HEK293 (cell line): Measurements from ENCODE around the gene ATP6V0C.
A peak's percentile ranks its signal among the peaks of the same experiment; 100 is the strongest.

Experiments used
- EGR2 ChIP-seq: fragments of 450-650 bp; formaldehyde crosslinking; IDR thresholded peaks from 2 replicates; pipeline ENCODE4 v1.5.1; 2016; ENCODE audit warnings: low read depth, missing biosample characterization, missing genetic modification characterization
- KLF10 ChIP-seq: fragments of 450-650 bp; IDR thresholded peaks from 2 replicates; pipeline ENCODE4 v1.5.1; 2018; ENCODE audit warnings: missing biosample characterization, mild to moderate bottlenecking, missing genetic modification characterization
- KLF17 ChIP-seq: fragments of 450-650 bp; formaldehyde crosslinking; IDR thresholded peaks from 2 replicates; pipeline ENCODE4 v1.5.1; 2016; ENCODE audit warnings: missing biosample characterization, missing genetic modification characterization
- KLF9 ChIP-seq: fragments of 450-650 bp; formaldehyde crosslinking; IDR thresholded peaks from 2 replicates; pipeline ENCODE4 v1.5.1; 2016; ENCODE audit warnings: missing biosample characterization, missing genetic modification characterization, low read depth
- PRDM10 ChIP-seq: fragments of 450-650 bp; formaldehyde crosslinking; IDR thresholded peaks from 2 replicates; pipeline ENCODE4 v1.5.1; 2016; ENCODE audit warnings: missing biosample characterization, missing genetic modification characterization
- REST ChIP-seq: fragments of 450-650 bp; formaldehyde crosslinking; IDR thresholded peaks from 2 replicates; pipeline ENCODE4 v1.5.1; 2016; ENCODE audit warnings: missing biosample characterization, missing genetic modification characterization
- SP3 ChIP-seq: fragments of 450-650 bp; formaldehyde crosslinking; IDR thresholded peaks from 2 replicates; pipeline ENCODE4 v1.5.1; 2016; ENCODE audit warnings: missing biosample characterization, missing genetic modification characterization
- SP7 ChIP-seq: fragments of 450-650 bp; formaldehyde crosslinking; IDR thresholded peaks from 2 replicates; pipeline ENCODE4 v1.5.1; 2016; ENCODE audit warnings: missing biosample characterization, missing genetic modification characterization
- YY1 ChIP-seq: fragments of 450-650 bp; formaldehyde crosslinking; IDR thresholded peaks from 2 replicates; pipeline ENCODE4 v1.5.1; 2018; ENCODE audit warnings: missing biosample characterization, missing genetic modification characterization
- ZBTB20 ChIP-seq: fragments of 450-650 bp; formaldehyde crosslinking; IDR thresholded peaks from 2 replicates; pipeline ENCODE4 v1.5.1; 2016; ENCODE audit warnings: missing biosample characterization, missing genetic modification characterization
- ZBTB21 ChIP-seq: fragments of 450-650 bp; formaldehyde crosslinking; IDR thresholded peaks from 2 replicates; pipeline ENCODE4 v1.5.1; 2017; ENCODE audit warnings: missing biosample characterization, missing genetic modification characterization
- ZBTB49 ChIP-seq: fragments of 450-650 bp; formaldehyde crosslinking; IDR thresholded peaks from 2 replicates; pipeline ENCODE4 v1.5.1; 2016; ENCODE audit warnings: missing biosample characterization, missing genetic modification characterization, low read depth
- ZEB2 ChIP-seq: fragments of 450-650 bp; formaldehyde crosslinking; IDR thresholded peaks from 2 replicates; pipeline ENCODE4 v1.5.1; 2016; ENCODE audit warnings: missing biosample characterization, missing genetic modification characterization
- ZFP3 ChIP-seq: fragments of 450-650 bp; formaldehyde crosslinking; IDR thresholded peaks from 2 replicates; pipeline ENCODE4 v1.5.1; 2016; ENCODE audit warnings: low read depth, missing biosample characterization, missing genetic modification characterization
- ZIC2 ChIP-seq: fragments of 450-650 bp; formaldehyde crosslinking; IDR thresholded peaks from 2 replicates; pipeline ENCODE4 v1.5.1; 2016; ENCODE audit warnings: missing biosample characterization, missing genetic modification characterization
- ZNF19 ChIP-seq: fragments of 450-650 bp; formaldehyde crosslinking; IDR thresholded peaks from 2 replicates; pipeline ENCODE4; 2016; ENCODE audit warnings: missing biosample characterization, missing genetic modification characterization, low read depth
- ZNF26 ChIP-seq: fragments of 450-650 bp; formaldehyde crosslinking; IDR thresholded peaks from 2 replicates; pipeline ENCODE4 v1.5.1; 2016; ENCODE audit warnings: missing biosample characterization, missing genetic modification characterization
- ZNF302 ChIP-seq: fragments of 450-650 bp; formaldehyde crosslinking; IDR thresholded peaks from 2 replicates; pipeline ENCODE4 v1.5.1; 2016; ENCODE audit warnings: missing biosample characterization, missing genetic modification characterization, low read depth
- ZNF394 ChIP-seq: fragments of 450-650 bp; formaldehyde crosslinking; IDR thresholded peaks from 2 replicates; pipeline ENCODE4 v1.5.1; 2016; ENCODE audit warnings: missing biosample characterization, missing genetic modification characterization, mild to moderate bottlenecking, moderate library complexity, borderline replicate concordance
- ZNF423 ChIP-seq: fragments of 450-650 bp; formaldehyde crosslinking; IDR thresholded peaks from 2 replicates; pipeline ENCODE4 v1.5.1; 2016; ENCODE audit warnings: missing biosample characterization, missing genetic modification characterization
- ZNF561 ChIP-seq: fragments of 450-650 bp; IDR thresholded peaks from 2 replicates; pipeline ENCODE4 v1.5.1; 2018; ENCODE audit warnings: missing biosample characterization, missing genetic modification characterization, borderline replicate concordance
- ZNF658 ChIP-seq: fragments of 450-650 bp; formaldehyde crosslinking; IDR thresholded peaks from 2 replicates; pipeline ENCODE4; 2016; ENCODE audit warnings: missing biosample characterization, missing genetic modification characterization
- ZNF660 ChIP-seq: fragments of 450-650 bp; IDR thresholded peaks from 2 replicates; pipeline ENCODE4 v1.5.1; 2018; ENCODE audit warnings: missing biosample characterization, mild to moderate bottlenecking, missing genetic modification characterization
- ZNF830 ChIP-seq: fragments of 450-650 bp; IDR thresholded peaks from 2 replicates; pipeline ENCODE4 v1.5.0; 2018; ENCODE audit warnings: missing biosample characterization, missing genetic modification characterization, low read depth, mild to moderate bottlenecking, moderate library complexity
- ZNF837 ChIP-seq: fragments of 450-650 bp; formaldehyde crosslinking; IDR thresholded peaks from 2 replicates; pipeline ENCODE4 v1.5.1; 2016; ENCODE audit warnings: missing biosample characterization, missing genetic modification characterization
- ZSCAN16 ChIP-seq: fragments of 450-650 bp; formaldehyde crosslinking; IDR thresholded peaks from 2 replicates; pipeline ENCODE4 v1.5.1; 2016; ENCODE audit warnings: missing biosample characterization, missing genetic modification characterization

Gene ATP6V0C

GRCh38 chr16:2520097-2520783 lies 6.5 kb downstream of the ATP6V0C start, which contains the start of gene AMDHD2 (continued):
- TF ChIP-seq ZBTB49 (tag by site-specific recombination) (no peak), ZNF26 (tag by site-specific recombination) (no peak), ZBTB20 (tag by site-specific recombination) (peak; percentile 33; the same call in 1 of the 2 replicates), ZFP3 (tag by site-specific recombination) (no peak), SP7 (no peak), ZNF837 (tag by site-specific recombination) (no peak), YY1 (tag by site-specific recombination) (no peak), REST (tag by site-specific recombination) (no peak), ZNF423 (no peak), SP3 (0 out of 2 replicates have a peak, but pooled peaks have one; percentile 13), EGR2 (tag by site-specific recombination) (no peak), ZEB2 (tag by site-specific recombination) (no peak), ZNF394 (tag by site-specific recombination) (no peak), ZIC2 (peak; percentile 52; the same call in 1 of the 2 replicates), PRDM10 (tag by site-specific recombination) (no peak), ZNF19 (tag by site-specific recombination) (no peak), ZNF830 (no peak), ZNF302 (tag by site-specific recombination) (no peak), ZNF660 (tag by site-specific recombination) (peak; percentile 31; the same call in 1 of the 2 replicates), KLF17 (0 out of 2 replicates have a peak, but pooled peaks have one; percentile 26), ZNF658 (tag by site-specific recombination) (no peak), KLF9 (tag by site-specific recombination) (peak; percentile 32; the same call in 1 of the 2 replicates), ZBTB21 (no peak), ZSCAN16 (tag by site-specific recombination) (no peak), KLF10 (tag by site-specific recombination) (peak; percentile 51; the same call in 1 of the 2 replicates), ZNF561 (tag by site-specific recombination) (no peak)
